ENCODE data around the gene MISP. TPM values are rescaled to one million over a fixed set of nuclear protein-coding genes. Genes with fewer than 3 reads are reported as not detected.

MISP gene
- total RNA-seq, 4 donors from 2014 or later: 0.11 to 1.3 (median 1.0) TPM; not detected in 1

- Histone ChIP-seq H3K27ac (peak overlapping the region in 2 of 4 donors; percentile 95 to 100), H3K9me3 (no peaks in the 10 kb centered on the region), H3K27me3 (no peaks in the 10 kb centered on the region), H3K4me3 (peak overlapping the region in 2 of 4 donors; percentile 5 to 55), H3K36me3 (peaks cover 42 to 89% (median 46%) of the 10 kb centered on the region in 3 donors), H3K4me1 (peaks cover 50 to 91% (median 52%) of the 10 kb centered on the region in 3 donors)
- no peak for DNase-seq
- WGBS, 2 donors: 73 to 80% methylated on average over 2 to 5 of the region's 17 CpGs
- TF ChIP-seq, protein P1, sequence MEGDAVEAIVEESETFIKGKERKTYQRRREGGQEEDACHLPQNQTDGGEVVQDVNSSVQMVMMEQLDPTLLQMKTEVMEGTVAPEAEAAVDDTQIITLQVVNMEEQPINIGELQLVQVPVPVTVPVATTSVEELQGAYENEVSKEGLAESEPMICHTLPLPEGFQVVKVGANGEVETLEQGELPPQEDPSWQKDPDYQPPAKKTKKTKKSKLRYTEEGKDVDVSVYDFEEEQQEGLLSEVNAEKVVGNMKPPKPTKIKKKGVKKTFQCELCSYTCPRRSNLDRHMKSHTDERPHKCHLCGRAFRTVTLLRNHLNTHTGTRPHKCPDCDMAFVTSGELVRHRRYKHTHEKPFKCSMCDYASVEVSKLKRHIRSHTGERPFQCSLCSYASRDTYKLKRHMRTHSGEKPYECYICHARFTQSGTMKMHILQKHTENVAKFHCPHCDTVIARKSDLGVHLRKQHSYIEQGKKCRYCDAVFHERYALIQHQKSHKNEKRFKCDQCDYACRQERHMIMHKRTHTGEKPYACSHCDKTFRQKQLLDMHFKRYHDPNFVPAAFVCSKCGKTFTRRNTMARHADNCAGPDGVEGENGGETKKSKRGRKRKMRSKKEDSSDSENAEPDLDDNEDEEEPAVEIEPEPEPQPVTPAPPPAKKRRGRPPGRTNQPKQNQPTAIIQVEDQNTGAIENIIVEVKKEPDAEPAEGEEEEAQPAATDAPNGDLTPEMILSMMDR (IDR thresholded peaks at IDR 0.05): no peak
- TF ChIP-seq POLR2A (IDR thresholded peaks at IDR 0.05): no peak
- intact Hi-C loops (cut with DNase I): no loop called here
Observed at GRCh38 chr19:803099-803561, 52.2 kb downstream of the MISP start.

- Histone ChIP-seq H3K9me3 (no peaks in the 10 kb centered on the region), H3K27ac (no peak overlapping the region), H3K27me3 (no peaks in the 10 kb centered on the region), H3K4me1 (peaks cover 45 to 84% (median 46%) of the 10 kb centered on the region in 3 donors), H3K4me3 (no peak overlapping the region), H3K36me3 (peaks cover 50 to 96% (median 53%) of the 10 kb centered on the region in 3 donors)
- 75 to 80% methylated on average over 8 to 11 of the region's 31 CpGs for whole genome bisulfite sequencing, 2 donors
- DNase-seq: no peak
- intact Hi-C loops (cut with DNase I): no loop called here
- TF ChIP-seq POLR2A (IDR thresholded peaks at IDR 0.05): no peak
- TF ChIP-seq, protein P1 (IDR thresholded peaks at IDR 0.05): no peak
Observed at GRCh38 chr19:803686-804418, 52.9 kb downstream of the MISP start.

DNA sequence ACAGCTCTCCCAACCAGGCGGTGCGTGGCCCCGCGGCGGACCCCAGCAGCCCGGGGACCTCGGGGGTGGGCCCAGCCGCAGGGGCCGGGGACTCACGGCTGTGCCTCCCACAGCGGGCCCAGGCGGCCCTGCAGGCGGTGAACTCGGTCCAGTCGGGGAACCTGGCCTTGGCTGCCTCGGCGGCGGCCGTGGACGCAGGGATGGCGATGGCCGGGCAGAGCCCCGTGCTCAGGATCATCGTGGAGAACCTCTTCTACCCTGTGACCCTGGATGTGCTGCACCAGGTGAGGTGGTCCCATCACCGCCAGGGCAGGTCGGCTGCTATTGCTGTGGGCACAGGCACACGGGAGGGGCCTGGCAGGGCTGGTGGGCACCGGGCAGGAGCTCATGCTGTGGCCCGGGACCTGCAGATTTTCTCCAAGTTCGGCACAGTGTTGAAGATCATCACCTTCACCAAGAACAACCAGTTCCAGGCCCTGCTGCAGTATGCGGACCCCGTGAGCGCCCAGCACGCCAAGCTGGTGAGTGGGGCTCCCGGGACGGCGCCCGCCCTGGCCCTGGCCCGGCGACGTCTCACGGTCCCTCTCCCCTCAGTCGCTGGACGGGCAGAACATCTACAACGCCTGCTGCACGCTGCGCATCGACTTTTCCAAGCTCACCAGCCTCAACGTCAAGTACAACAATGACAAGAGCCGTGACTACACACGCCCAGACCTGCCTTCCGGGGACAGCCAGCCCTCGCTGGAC, 53.7 kb downstream of the MISP start:
- Histone ChIP-seq H3K4me3 (no peak overlapping the region), H3K9me3 (no peaks in the 10 kb centered on the region), H3K4me1 (peaks cover 38 to 76% (median 38%) of the 10 kb centered on the region in 3 donors), H3K36me3 (peaks cover 57 to 97% (median 61%) of the 10 kb centered on the region in 3 donors), H3K27me3 (no peaks in the 10 kb centered on the region), H3K27ac (no peak overlapping the region)
- intact Hi-C loops (cut with DNase I): no loop called here
- WGBS, 2 donors: 91% methylated on average over 19 of the region's 53 CpGs; no CpG with 5 or more reads in 1 of the 2 donors
- no peak for DNase-seq
- TF ChIP-seq POLR2A (IDR thresholded peaks at IDR 0.05): no peak
- TF ChIP-seq, protein P1 (IDR thresholded peaks at IDR 0.05): no peak

DNA sequence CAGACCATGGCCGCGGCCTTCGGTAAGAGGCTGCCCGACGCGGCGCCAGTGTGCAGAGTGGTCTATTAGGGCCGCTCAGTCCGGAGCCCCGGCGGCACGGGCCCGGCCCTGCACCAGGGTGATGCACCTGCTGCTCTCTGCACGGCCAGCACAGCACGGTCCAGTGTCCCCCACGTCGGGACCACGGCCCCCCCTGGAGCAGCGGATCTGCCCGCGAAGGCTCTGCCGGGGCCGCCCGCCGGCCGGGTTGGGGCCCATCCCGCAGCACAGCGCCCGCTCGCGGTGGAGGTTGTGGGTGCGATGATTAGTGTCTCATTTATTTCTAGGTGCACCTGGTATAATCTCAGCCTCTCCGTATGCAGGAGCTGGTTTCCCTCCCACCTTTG, 54.2 kb downstream of the MISP start:
- no peak for DNase-seq
- H3K4me3 ChIP-seq: no peak overlapping the region
- H3K27me3 ChIP-seq: no peaks in the 10 kb centered on the region
- peaks cover 60 to 99% (median 66%) of the 10 kb centered on the region in 3 donors for H3K36me3 ChIP-seq
- TF ChIP-seq, protein P1 (IDR thresholded peaks at IDR 0.05): peak in 1 of 6 experiments; percentile 26
- no peak for TF ChIP-seq POLR2A (IDR thresholded peaks at IDR 0.05)
- WGBS, 2 donors: 90 to 100% methylated on average over 5 to 8 of the region's 33 CpGs
- intact Hi-C loops (cut with DNase I): no loop called here
- H3K9me3 ChIP-seq: no peaks in the 10 kb centered on the region
- H3K4me1 ChIP-seq: peaks cover 33 to 71% (median 33%) of the 10 kb centered on the region in 3 donors
- no peak overlapping the region for H3K27ac ChIP-seq
